Eye (tissue), 1 donor: ENCODE measurements around the gene GARIN3.
A peak's percentile ranks its signal among the peaks of the same experiment; 100 is the strongest.

Experiments used
- DNase-seq: peaks from one replicate; pipeline ENCODE4 v3.0.0-alpha.2; 2015

The GARIN3 gene

DNA sequence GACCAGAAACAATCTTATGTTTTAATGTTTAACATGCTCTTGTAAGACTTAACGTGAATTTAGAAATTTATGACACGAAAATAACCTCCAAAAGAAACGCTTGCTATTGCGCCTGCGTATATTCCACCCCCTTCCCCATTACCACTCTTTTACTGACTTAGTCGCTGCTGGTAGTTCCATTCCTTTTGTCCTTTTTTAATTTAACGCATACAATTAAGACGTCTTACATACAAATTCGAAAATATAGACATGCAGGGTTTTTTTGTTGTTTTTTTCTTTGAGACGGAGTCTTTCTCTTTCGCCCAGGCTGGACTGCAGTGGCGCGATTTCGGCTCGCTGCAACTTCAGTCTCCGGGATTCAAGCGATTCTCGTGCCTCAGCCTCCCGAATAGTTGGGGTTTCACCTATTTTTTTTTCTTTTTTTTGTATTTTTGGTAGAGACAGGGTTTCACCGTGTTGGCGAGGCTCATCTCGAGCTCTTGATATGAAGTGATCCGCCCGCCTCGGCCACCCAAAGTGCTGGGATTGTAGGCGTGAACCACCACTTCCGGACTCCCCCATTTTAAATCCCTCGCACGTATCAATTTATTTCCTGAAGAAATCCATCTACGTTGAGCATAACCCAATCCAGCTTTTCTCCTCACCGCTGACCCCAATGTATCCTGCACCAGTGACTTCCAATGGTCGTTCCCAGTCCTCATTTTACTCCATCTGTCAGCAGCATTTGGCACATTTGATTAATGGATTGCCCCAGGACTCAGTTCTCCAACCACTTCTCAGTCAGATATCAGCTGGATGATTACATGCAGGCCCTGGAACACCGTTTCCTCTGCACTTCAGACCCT lies 22.7 kb downstream of the GARIN3 start:
- DNase-seq = peak; percentile 86

GRCh38 chr5:157142317-157143126 lies 23.5 kb downstream of the GARIN3 start, which contains the start of gene MED7:
MED7 (minus strand) TSS chr5:157142865; CDS start chr5:157139431, 3,434 bp downstream.
- DNase-seq = peak; percentile 100

DNA sequence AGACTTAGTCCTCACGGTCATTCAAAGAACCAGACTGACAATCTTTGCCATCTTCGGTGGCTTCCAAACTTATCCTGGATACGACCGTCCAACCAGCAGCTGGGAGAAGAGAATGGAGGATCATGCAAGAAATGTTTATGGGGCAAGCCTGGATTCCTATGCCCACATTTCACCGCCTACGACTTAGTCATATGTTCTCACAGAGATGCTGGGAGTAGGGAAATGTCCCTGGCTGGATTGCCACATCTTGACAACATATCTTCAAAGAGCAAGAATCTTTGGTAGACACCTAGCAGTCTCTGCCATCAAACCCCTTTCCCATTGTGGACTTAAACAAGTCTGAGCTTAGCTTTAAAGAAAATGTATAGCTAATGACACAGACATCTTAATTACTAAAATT lies 28.4 kb downstream of the GARIN3 start:
- DNase-seq = no peak

- no peak for DNase-seq
These were observed 33.8 kb downstream of the GARIN3 start for GRCh38 chr5:157132281-157132612.

DNA sequence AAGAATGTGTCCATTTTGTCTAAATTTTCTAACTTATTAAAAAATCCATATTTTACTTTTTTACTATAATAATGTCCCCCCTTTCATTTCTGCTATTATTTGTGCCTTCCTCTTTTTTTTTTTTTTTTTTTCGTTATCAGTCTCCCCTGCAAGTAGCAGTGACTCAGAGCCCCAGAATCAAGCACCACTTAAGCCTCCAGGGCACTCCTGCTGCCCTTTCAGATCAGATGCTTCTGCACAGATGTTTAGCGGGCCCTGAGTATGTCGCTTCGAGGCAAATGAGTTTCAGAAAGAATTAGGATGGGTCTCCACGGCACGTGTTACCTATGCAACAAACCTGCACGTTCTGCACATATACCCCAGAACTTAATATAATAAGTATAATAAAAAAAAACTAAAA lies 35.1 kb downstream of the GARIN3 start:
- DNase-seq = no peak

- DNase-seq = no peak
These were observed 44.4 kb downstream of the GARIN3 start for GRCh38 chr5:157121709-157122108.

DNA sequence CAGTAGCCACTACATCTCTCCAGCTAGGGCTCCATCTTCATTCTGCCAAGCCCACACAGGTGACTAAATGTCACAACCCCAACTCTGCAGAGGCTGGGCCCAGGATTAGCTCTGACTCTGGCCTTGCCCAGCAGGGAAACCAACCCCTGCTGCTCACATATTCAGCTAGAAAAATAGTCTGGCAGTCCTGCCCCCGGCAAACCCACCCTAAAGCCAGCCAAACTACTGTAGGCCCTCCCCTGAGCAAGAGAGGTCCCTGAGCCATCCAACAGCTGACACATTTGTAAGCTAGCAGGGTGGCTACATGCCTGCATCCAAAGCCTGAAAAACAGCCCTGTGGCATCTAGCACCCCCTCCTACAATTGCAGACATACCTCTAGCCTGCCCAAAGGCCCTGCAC lies 46.0 kb downstream of the GARIN3 start:
- no peak for DNase-seq

GRCh38 chr5:157116483-157116954 lies 49.5 kb downstream of the GARIN3 start:
- DNase-seq = no peak

- DNase-seq = no peak
These were observed 50.6 kb downstream of the GARIN3 start for GRCh38 chr5:157115502-157115901.

GRCh38 chr5:157115012-157115411 lies 51.1 kb downstream of the GARIN3 start:
- no peak for DNase-seq

DNA sequence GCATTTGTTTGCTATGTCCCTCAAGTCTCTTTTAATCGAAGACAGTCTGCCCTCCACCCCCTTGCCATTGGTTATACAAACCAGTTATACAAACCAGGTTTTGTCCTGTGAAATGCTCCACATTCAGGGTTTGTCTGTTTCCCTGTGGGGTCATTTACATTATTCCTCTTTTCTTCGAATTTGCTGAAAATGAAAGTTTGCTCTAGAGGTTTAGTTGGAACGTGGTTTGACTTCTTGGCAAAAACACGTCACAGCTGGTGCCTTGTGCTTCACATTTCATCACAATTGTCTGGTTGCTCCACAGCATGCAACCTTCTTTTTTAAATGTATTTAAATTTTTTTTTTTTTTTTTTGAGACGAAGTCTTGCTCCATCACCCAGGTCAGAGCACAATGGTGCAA lies 53.1 kb downstream of the GARIN3 start:
- DNase-seq = no peak
